Spleen (tissue), 11 donors: ENCODE measurements around the gene TTF2. TPM values are rescaled to one million over a fixed set of nuclear protein-coding genes. Genes with fewer than 3 reads are reported as not detected.
A peak's percentile ranks its signal among the peaks of the same experiment; 100 is the strongest.

Experiments
- DNase-seq: peaks from one replicate; pipeline ENCODE4 v3.0.0-alpha.2; 2020
- H3K27ac ChIP-seq, 8 donors: fragments of 200-600 bp; sonication (generic) in 7 of 8; 1 replicate in 4 of 8; 2 replicates in 4 of 8; pipeline versions ENCODE4 v1.5.0 to v1.8.0; 2016 to 2021; ENCODE audit warnings: inconsistent platforms in 4 of 8, mild to moderate bottlenecking in 4 of 8, moderate library complexity in 1 of 8
- H3K27me3 ChIP-seq, 7 donors: fragments of 200-600 bp; sonication (generic) in 6 of 7; replicated peaks in 1 of 7; 1 replicate in 4 of 7; 2 replicates in 3 of 7; pipeline versions ENCODE4 v1.5.0 to v1.8.0; 2016 to 2021; ENCODE audit warnings: inconsistent platforms in 3 of 7, mild to moderate bottlenecking in 1 of 7
- H3K36me3 ChIP-seq, 6 donors: fragments of 200-600 bp; sonication (generic) in 5 of 6; 1 replicate in 4 of 6; 2 replicates in 2 of 6; pipeline versions ENCODE4 v1.5.0 to v1.8.0; 2016 to 2021; ENCODE audit warnings: inconsistent platforms in 2 of 6
- H3K4me1 ChIP-seq, 6 donors: fragments of 200-600 bp; sonication (generic) in 5 of 6; 1 replicate in 3 of 6; 2 replicates in 3 of 6; pipeline versions ENCODE4 v1.5.0 to v1.8.0; 2016 to 2021; ENCODE audit warnings: inconsistent platforms in 3 of 6
- H3K4me3 ChIP-seq, 8 donors: fragments of 200-600 bp; sonication (generic) in 7 of 8; 1 replicate in 4 of 8; 2 replicates in 4 of 8; pipeline versions ENCODE4 v1.5.0 to v1.8.0; 2016 to 2021; ENCODE audit warnings: inconsistent platforms in 4 of 8, mild to moderate bottlenecking in 4 of 8, moderate library complexity in 2 of 8
- H3K9me3 ChIP-seq, 8 donors: fragments of 200-600 bp; sonication (generic) in 7 of 8; 1 replicate in 4 of 8; 2 replicates in 4 of 8; pipeline versions ENCODE4 v1.5.0 to v1.8.0; 2016 to 2021; ENCODE audit warnings: inconsistent platforms in 4 of 8
- POLR2A ChIP-seq, 3 donors: fragments of 450-650 bp; IDR thresholded peaks; one replicate each; pipeline ENCODE4 v1.5.1; 2017; ENCODE audit warnings: antibody characterized with exemption in 3 of 3, mild to moderate bottlenecking in 1 of 3
- POLR2AphosphoS5 ChIP-seq, 3 donors: sonication (generic); formaldehyde crosslinking; IDR thresholded peaks; one replicate each; pipeline ENCODE4 v1.5.1; 2017; ENCODE audit warnings: antibody characterized with exemption in 3 of 3
- WGBS, 5 donors: extraction: QIAGEN DNeasy Blood & Tissue Kit in 3 of 5; methylation state at CpG; one replicate each; pipeline versions ENCODE4 v1.1.5 to v1.1.7; 2013 to 2018; 5-methylcytosine and 5-hydroxymethylcytosine counted together
- intact Hi-C: fragments of 100-400 bp; cut with DNase I; formaldehyde crosslinking; loops from one replicate; pipeline ENCODE4 v1.15.0; 2023; ENCODE audit warnings: low total_unique reads
- polyA plus RNA-seq, 3 donors: library from polyadenylated mRNA; stranded (reverse); fragments of 200-250 nt; gene quantifications; one replicate each; pipeline ENCODE4 v1.2.1, GENCODE V29; 2013
- total RNA-seq, 7 donors: library from RNA; depleted of rRNA in 3 of 7; stranded (reverse); fragments of >200 nt in 3 of 7; fragmentation: NEBNext Ultra II Directional in 4 of 7; extraction: Animal tissue kit (Norgen Biotek cat#: 25700) in 4 of 7; gene quantifications; one replicate each; pipeline versions ENCODE4 v1.1.0 to v1.2.1, GENCODE V29; 2016 to 2021
- TF ChIP-seq, protein P1 (sequence below), 11 experiments: fragments of 200-600 bp in 7 of 11; fragments of 450-650 bp in 4 of 11; sonication (generic) in 4 of 11; IDR thresholded peaks in 8 of 11; conservative IDR thresholded peaks in 3 of 11; 1 replicate in 7 of 11; 2 replicates in 4 of 11; pipeline versions ENCODE4 v1.4.0 to v1.8.0; 2016 to 2021; ENCODE audit warnings: antibody characterized with exemption in 11 of 11, inconsistent platforms in 4 of 11, mild to moderate bottlenecking in 1 of 11
- donor health status: healthy with polysubstance abuse.
- donor health status: DM: no; HTN: no; CAD: no; lungs with moderate emphysema.
- donor health status: DM: no; HTN: no; CAD: no.
- donor health status: Bipolar disorder and iron deficiency.
- donor health status: healthy.
- donor health status: DM: no; HTN: no; CAD: no.
- donor health status: DM: yes; HTN: yes; CAD: no.

TTF2 gene
- total and polyA plus RNA-seq, 10 donors: 4.8 to 36.1 (median 23.0) TPM

DNA sequence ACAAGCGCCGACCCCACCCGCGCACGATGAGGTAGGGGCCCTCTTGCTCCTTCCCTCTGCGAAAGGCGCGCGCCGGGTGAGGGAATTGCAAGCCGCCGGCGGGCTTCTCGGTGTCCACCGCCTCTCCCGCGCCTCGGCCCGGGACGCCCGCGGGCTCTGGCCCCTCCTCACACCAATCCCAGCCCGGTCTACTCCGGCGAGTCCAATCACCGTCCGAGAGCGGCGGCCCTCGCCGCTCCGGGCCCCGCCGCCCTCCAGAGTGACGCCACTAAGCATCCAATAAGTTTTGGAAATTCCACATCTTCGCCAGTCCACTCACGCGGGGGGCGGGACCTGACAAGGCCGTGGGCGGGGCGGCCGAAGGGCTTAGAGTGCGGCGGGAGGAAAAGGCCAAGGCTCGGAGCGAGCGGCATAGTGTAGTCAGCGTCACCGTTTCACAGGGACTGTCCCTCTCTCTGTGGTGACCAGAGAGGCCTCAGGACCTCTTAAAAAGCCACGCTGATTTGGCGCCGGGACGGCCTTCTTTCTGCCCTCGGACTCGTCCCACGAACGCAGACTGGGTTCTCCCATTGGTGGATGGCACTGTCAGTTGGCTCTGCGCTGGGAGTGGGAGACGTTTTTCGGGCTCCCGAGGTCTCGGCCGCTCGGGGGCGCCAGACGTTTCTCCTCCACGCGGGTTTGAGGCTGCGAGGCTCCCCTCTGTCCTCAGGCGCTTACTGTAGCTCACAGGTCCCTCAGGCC, 61.6 kb downstream of the TTF2 start, which contains the start of gene TRIM45:
TSS of gene TRIM45 (minus strand) at position 161 of the 741 bp plus-strand sequence. CDS start 548 bp downstream, outside the sequence.
- Histone ChIP-seq H3K4me1 (peaks cover 4 to 21% (median 13%) of the 10 kb centered on the region in 6 donors), H3K27me3 (peaks cover 0 to 17% (median 0%) of the 10 kb centered on the region in 7 donors), H3K36me3 (no peaks in the 10 kb centered on the region), H3K9me3 (no peaks in the 10 kb centered on the region), H3K4me3 (peak within 1 kb of the TSS; percentile 58 to 80 (median 65)), H3K27ac (peak within 1 kb of the TSS; percentile 66 to 88 (median 83))
- intact Hi-C loops: no loop called here
- peak; percentile 95 for DNase-seq
- TF ChIP-seq, protein P1, sequence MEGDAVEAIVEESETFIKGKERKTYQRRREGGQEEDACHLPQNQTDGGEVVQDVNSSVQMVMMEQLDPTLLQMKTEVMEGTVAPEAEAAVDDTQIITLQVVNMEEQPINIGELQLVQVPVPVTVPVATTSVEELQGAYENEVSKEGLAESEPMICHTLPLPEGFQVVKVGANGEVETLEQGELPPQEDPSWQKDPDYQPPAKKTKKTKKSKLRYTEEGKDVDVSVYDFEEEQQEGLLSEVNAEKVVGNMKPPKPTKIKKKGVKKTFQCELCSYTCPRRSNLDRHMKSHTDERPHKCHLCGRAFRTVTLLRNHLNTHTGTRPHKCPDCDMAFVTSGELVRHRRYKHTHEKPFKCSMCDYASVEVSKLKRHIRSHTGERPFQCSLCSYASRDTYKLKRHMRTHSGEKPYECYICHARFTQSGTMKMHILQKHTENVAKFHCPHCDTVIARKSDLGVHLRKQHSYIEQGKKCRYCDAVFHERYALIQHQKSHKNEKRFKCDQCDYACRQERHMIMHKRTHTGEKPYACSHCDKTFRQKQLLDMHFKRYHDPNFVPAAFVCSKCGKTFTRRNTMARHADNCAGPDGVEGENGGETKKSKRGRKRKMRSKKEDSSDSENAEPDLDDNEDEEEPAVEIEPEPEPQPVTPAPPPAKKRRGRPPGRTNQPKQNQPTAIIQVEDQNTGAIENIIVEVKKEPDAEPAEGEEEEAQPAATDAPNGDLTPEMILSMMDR (IDR thresholded peaks at IDR 0.05 in 8 of 11, conservative IDR thresholded peaks at IDR 0.05 in 3 of 11): peak; percentile 46 to 89 (median 77)
- TF ChIP-seq POLR2AphosphoS5 (IDR thresholded peaks at IDR 0.05) (peak; percentile 67 to 79 (median 77)), POLR2A (IDR thresholded peaks at IDR 0.05) (no peak)
- 0 to 1% (median 1%) methylated on average over 55 to 71 of the region's 71 CpGs for WGBS, 5 donors

DNA sequence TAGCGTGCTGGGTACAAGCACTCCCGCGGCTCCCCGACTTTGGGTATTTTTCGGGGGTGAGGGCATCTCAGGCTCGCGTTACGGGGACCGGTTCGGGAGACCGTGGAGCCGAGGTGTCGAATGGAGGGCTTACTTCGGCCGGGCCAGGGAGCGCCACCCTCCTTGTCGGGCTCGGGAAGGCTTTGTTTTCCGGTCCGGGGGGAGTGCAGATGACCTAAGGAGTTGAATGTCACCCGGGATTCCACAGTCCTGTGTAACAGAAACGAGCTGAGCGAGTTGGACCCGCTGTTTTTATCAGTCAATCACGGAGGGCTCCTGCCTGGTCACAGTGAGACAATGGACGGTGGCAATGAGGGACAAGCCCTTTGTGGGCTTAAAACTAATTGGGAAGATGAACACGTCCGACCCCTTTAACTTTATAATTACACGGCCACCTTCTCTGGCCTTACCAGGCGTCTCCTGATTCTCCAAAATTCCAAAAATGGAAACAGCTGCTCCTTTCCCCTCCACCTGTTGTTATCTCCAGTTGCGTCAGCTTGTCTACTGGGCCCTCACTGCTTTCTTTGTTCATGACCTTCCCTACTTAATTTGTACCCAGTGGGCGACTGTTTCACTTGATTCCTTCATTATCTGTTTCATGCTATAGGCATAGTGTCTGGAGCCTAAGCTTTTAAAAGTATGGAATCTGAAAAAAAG, 62.4 kb downstream of the TTF2 start:
- H3K4me1 ChIP-seq: peaks cover 4 to 21% (median 13%) of the 10 kb centered on the region in 6 donors
- intact Hi-C loops: no loop called here
- peaks cover 0 to 17% (median 0%) of the 10 kb centered on the region in 7 donors for H3K27me3 ChIP-seq
- no peak for DNase-seq
- WGBS, 5 donors: 29 to 63% (median 36%) methylated on average over 16 to 32 of the region's 32 CpGs
- peak overlapping the region in 7 of 8 donors; percentile 66 to 88 (median 84) for H3K27ac ChIP-seq
- no peaks in the 10 kb centered on the region for H3K36me3 ChIP-seq
- H3K9me3 ChIP-seq: no peaks in the 10 kb centered on the region
- TF ChIP-seq POLR2A (IDR thresholded peaks at IDR 0.05): no peak
- TF ChIP-seq, protein P1 (IDR thresholded peaks at IDR 0.05 in 8 of 11, conservative IDR thresholded peaks at IDR 0.05 in 3 of 11): peak in 3 of 11 experiments; percentile 8 to 23 (median 12)
- H3K4me3 ChIP-seq: peak overlapping the region; percentile 58 to 80 (median 65)

- H3K9me3 ChIP-seq: no peaks in the 10 kb centered on the region
- H3K27ac ChIP-seq: no peak overlapping the region
- 86 to 97% (median 93%) methylated on average over 2 of the region's 2 CpGs for WGBS, 5 donors
- H3K4me3 ChIP-seq: no peak overlapping the region
- peaks cover 4 to 21% (median 13%) of the 10 kb centered on the region in 6 donors for H3K4me1 ChIP-seq
- H3K36me3 ChIP-seq: no peaks in the 10 kb centered on the region
- no peak for DNase-seq
- intact Hi-C loops: no loop called here
- peaks cover 0 to 17% (median 0%) of the 10 kb centered on the region in 7 donors for H3K27me3 ChIP-seq
- TF ChIP-seq POLR2AphosphoS5 (IDR thresholded peaks at IDR 0.05): no peak
- TF ChIP-seq, protein P1 (IDR thresholded peaks at IDR 0.05 in 8 of 11, conservative IDR thresholded peaks at IDR 0.05 in 3 of 11): no peak
- no peak for TF ChIP-seq POLR2A (IDR thresholded peaks at IDR 0.05)
Observed at GRCh38 chr1:117123274-117123673, 63.1 kb downstream of the TTF2 start.

DNA sequence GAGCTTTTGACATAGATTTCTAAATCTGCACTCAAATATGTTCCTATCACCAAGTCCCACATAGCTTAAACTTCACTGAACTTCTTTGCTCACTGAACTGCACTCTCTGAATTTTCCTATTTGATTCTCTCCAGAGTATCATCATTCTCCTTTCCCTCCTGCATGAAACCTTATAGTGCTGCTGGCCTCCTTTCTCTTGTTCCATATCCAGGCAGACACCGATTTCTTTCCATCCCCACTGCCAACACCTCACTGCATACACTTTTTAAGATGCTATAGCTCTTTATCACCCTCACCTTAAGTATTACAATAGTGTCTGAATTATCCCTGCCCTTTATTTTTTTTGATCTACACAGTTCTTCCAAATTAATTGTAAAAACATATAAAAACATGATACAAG, 64.5 kb downstream of the TTF2 start:
- Histone ChIP-seq H3K4me3 (no peak overlapping the region), H3K27ac (no peak overlapping the region), H3K36me3 (no peaks in the 10 kb centered on the region), H3K9me3 (no peaks in the 10 kb centered on the region), H3K27me3 (peaks cover 0 to 17% (median 0%) of the 10 kb centered on the region in 7 donors), H3K4me1 (peaks cover 4 to 21% (median 13%) of the 10 kb centered on the region in 6 donors)
- 39 to 91% (median 79%) methylated on average over 1 of the region's 1 CpG for WGBS, 5 donors
- TF ChIP-seq, protein P1 (IDR thresholded peaks at IDR 0.05 in 8 of 11, conservative IDR thresholded peaks at IDR 0.05 in 3 of 11): no peak
- TF ChIP-seq POLR2AphosphoS5 (IDR thresholded peaks at IDR 0.05) (no peak), POLR2A (IDR thresholded peaks at IDR 0.05) (no peak)
- intact Hi-C loops: no loop called here
- no peak for DNase-seq
